K562 (cell line): ENCODE results near the gene UNC13A. TPM values are rescaled to one million over a fixed set of nuclear protein-coding genes. Genes with fewer than 3 reads are reported as not detected.

ENCODE experiments used
- CEBPG ChIP-seq, 3 experiments: fragments of 200-800 bp in 1 of 3; sonication (Bioruptor generic) in 1 of 3; sonication (generic) in 1 of 3; formaldehyde crosslinking in 1 of 3; IDR thresholded peaks in 2 of 3; conservative IDR thresholded peaks in 1 of 3; 2 replicates each; pipeline versions ENCODE4 v1.6.1 to v1.8.0; 2016 to 2022; ENCODE audit warnings: missing compliant biosample characterization in 2 of 3, missing genetic modification characterization in 2 of 3, mild to moderate bottlenecking in 1 of 3, missing genetic modification reagents in 1 of 3
- DNMT1 ChIP-seq: fragments of 450-650 bp; IDR thresholded peaks from 2 replicates; pipeline ENCODE4 v1.6.1; 2016; ENCODE audit warnings: antibody characterized with exemption, mild to moderate bottlenecking
- DPF2 ChIP-seq: fragments of 450-650 bp; IDR thresholded peaks from 2 replicates; pipeline ENCODE4 v1.6.1; 2016
- FOXJ2 ChIP-seq: fragments of 200-800 bp; sonication (Bioruptor generic); IDR thresholded peaks from 2 replicates; pipeline ENCODE4 v1.6.1; 2016; ENCODE audit warnings: missing genetic modification characterization, missing compliant biosample characterization
- HDAC6 ChIP-seq: IDR thresholded peaks from 2 replicates; pipeline ENCODE4 v1.6.1; 2012; ENCODE audit warnings: low read depth, mild to moderate bottlenecking, control low read depth, inconsistent platforms, low read length, moderate library complexity
- HMBOX1 ChIP-seq: sonication (generic); IDR thresholded peaks from 2 replicates; pipeline ENCODE4 v1.6.1; 2016
- KDM4B ChIP-seq, 2 experiments: fragments of 450-650 bp in 1 of 2; sonication (generic) in 1 of 2; IDR thresholded peaks; 2 replicates each; pipeline ENCODE4 v1.6.1; 2016 to 2017; ENCODE audit warnings: borderline replicate concordance in 2 of 2, antibody characterized with exemption in 1 of 2, low read depth in 1 of 2, mild to moderate bottlenecking in 1 of 2
- KHSRP ChIP-seq: fragments of 450-650 bp; IDR thresholded peaks from 2 replicates; pipeline ENCODE4 v1.6.1; 2017
- KLF16 ChIP-seq: IDR thresholded peaks from 2 replicates; pipeline ENCODE4 v1.6.1; 2016; ENCODE audit warnings: antibody characterized with exemption
- LCOR ChIP-seq: sonication (generic); formaldehyde crosslinking; IDR thresholded peaks from 2 replicates; pipeline ENCODE4 v1.8.0; 2022; ENCODE audit warnings: mild to moderate bottlenecking, missing genetic modification reagents
- NFIC ChIP-seq: fragments of 450-650 bp; IDR thresholded peaks from 2 replicates; pipeline ENCODE4 v1.6.1; 2017; ENCODE audit warnings: mild to moderate bottlenecking, inconsistent platforms
- POLR2A ChIP-seq: fragments of 450-650 bp; conservative IDR thresholded peaks from 2 replicates; pipeline ENCODE4 v1.6.1; 2016
- RBBP5 ChIP-seq: fragments of 200-600 bp; sonication (generic); IDR thresholded peaks from 2 replicates; pipeline ENCODE4 v1.6.1; 2012; ENCODE audit warnings: borderline replicate concordance, mild to moderate bottlenecking, low read length, control low read depth, inconsistent platforms; ENCODE audit not compliant: insufficient read depth, poor library complexity, severe bottlenecking
- SAFB ChIP-seq: fragments of 200-400 bp; formaldehyde crosslinking; IDR thresholded peaks from 2 replicates; pipeline ENCODE4 v1.6.1; 2017; ENCODE audit warnings: low read depth, low read length, borderline replicate concordance
- SPI1 ChIP-seq: IDR thresholded peaks from 2 replicates; pipeline ENCODE4 v1.6.1; 2011; ENCODE audit warnings: low read depth, low read length, control low read depth, borderline replicate concordance
- TAF1 ChIP-seq: IDR thresholded peaks from 2 replicates; pipeline ENCODE4 v1.6.1; 2011; ENCODE audit warnings: mild to moderate bottlenecking, low read length, moderate library complexity; ENCODE audit not compliant: insufficient read depth, control insufficient read depth, severe bottlenecking; ENCODE audit errors: extremely low read depth
- TCF15 ChIP-seq: fragments of 250-450 bp; sonication (Bioruptor Pico); IDR thresholded peaks from 2 replicates; pipeline ENCODE4 v1.8.0; 2022; ENCODE audit warnings: moderate library complexity, mild to moderate bottlenecking, inconsistent platforms
- TCF7 ChIP-seq: sonication (generic); IDR thresholded peaks from 2 replicates; pipeline ENCODE4 v1.6.1; 2016; ENCODE audit warnings: antibody characterized with exemption, borderline replicate concordance
- TEAD1 ChIP-seq, 2 experiments: fragments of 450-650 bp in 1 of 2; sonication (generic) in 1 of 2; formaldehyde crosslinking; IDR thresholded peaks; 2 replicates each; pipeline versions ENCODE4 v1.4.0 to v1.8.0; 2020 to 2022; ENCODE audit warnings: mild to moderate bottlenecking in 2 of 2, missing genetic modification reagents in 1 of 2
- TRIM24 ChIP-seq, 2 experiments: fragments of 450-650 bp; IDR thresholded peaks; 2 replicates each; pipeline ENCODE4 v1.6.1; 2016
- TSHZ1 ChIP-seq: fragments of 250-450 bp; sonication (Bioruptor Pico); IDR thresholded peaks from 2 replicates; pipeline ENCODE4 v1.4.0; 2020; ENCODE audit warnings: mild to moderate bottlenecking, moderate library complexity
- ZNF384 ChIP-seq: IDR thresholded peaks from 2 replicates; pipeline ENCODE4 v1.6.1; 2012; ENCODE audit warnings: low read depth, low read length, improper control_type of control experiment
- polyA plus RNA-seq, 8 experiments: library from polyadenylated mRNA; depleted of rRNA in 4 of 8; stranded (reverse) in 5 of 8; unstranded in 3 of 8; fragments of >200 nt; fragmentation: Nextera tagmentation in 2 of 8; fragmentation: Illumina TruSeq in 1 of 8; extraction: Ambion mirVana in 2 of 8; extraction: Trizol in 1 of 8; gene quantifications; 2 replicates each; pipeline versions ENCODE4 v1.2.1 to v1.2.3, GENCODE V29; 2011 to 2014; ENCODE audit warnings: inconsistent platforms in 1 of 8, missing spikeins in 1 of 8
- total RNA-seq, 7 experiments: library from RNA; depleted of rRNA in 6 of 7; stranded (reverse); fragments of >200 nt in 6 of 7; fragmentation: Illumina TruSeq in 2 of 7; extraction: Trizol in 2 of 7; gene quantifications; 2 replicates each; pipeline versions ENCODE4 v1.2.1 to v1.2.3, GENCODE V29; 2011 to 2021; ENCODE audit warnings: low replicate concordance in 1 of 7

Gene UNC13A
- total and polyA plus RNA-seq, 9 of the 15 experiments (the other 6 are each of a cell fraction or from before 2014, with no cell fraction given) = 0.03 to 1.0 (median 0.25) TPM

DNA sequence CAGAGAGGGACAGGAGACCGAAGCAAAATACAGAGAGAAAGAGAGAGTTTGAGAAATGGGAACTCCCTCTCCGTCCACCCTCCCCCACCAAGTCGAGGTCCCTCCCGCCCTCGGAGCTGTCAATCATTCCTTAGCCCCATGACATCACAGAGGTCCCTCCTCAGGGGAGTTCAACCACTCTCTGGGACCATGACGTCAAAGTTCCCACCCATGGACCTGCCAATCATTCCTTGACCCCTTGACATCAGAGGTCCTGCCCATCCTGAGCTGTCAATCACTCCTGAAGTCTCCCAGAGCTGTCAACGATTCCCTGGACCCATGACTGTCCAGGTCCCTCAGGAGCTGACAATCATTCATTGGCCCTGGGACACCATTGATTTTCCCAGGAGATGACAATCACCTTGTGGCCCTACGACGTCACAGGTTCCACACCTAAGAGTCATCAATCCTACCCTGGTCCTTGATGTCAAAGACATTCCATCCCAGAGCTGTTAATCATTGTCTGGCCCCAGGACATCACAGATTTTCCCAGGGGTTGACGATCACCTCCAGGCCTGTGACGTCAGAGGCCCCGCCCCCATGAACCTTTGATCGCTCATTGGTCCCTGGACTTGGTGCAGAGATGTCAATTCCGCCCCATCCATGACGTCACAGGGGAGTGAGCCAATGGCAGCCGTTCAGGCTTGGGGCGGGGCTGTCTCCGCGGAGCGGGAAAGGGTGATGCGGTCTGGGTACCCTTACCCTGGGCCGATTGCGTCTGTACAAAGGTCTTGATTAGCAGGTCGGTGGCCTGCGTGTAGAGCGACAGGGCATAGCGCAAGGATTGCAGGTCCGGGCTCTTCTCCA lies 71.0 kb downstream of the UNC13A start (continued):
- TF ChIP-seq TAF1 = peak; percentile 52
- TF ChIP-seq TCF15 (CRISPR knock-in tag) = no peak
- TF ChIP-seq POLR2A = no peak
- peak; percentile 69; the same call in 1 of the 2 replicates for TF ChIP-seq SPI1
- TF ChIP-seq NFIC = no peak
- TF ChIP-seq SAFB = no peak
- no peak for TF ChIP-seq TSHZ1 (CRISPR knock-in tag)
- 0 out of 2 replicates have a peak, but pooled peaks have one; percentile 16 for TF ChIP-seq DPF2
- TF ChIP-seq KLF16 = no peak
- no peak for TF ChIP-seq RBBP5
- no peak for TF ChIP-seq TCF7
- peak in 1 of 2 experiments; percentile 58; a peak in 1 of 4 replicates for TF ChIP-seq TEAD1 (CRISPR knock-in tag; IDR thresholded peaks at IDR 0.05)
- TF ChIP-seq FOXJ2 (tag) = no peak
- no peak for TF ChIP-seq KDM4B (IDR thresholded peaks at IDR 0.05; ENCODE audit: borderline replicate concordance in 2 of 2, low read depth in 1 of 2)
- TF ChIP-seq DNMT1 = no peak
- TF ChIP-seq TRIM24 (IDR thresholded peaks at IDR 0.05) = peak in 1 of 2 experiments; percentile 38; a peak in 1 of 4 replicates
- no peak for TF ChIP-seq HDAC6
- no peak for TF ChIP-seq LCOR (CRISPR knock-in tag)
- TF ChIP-seq HMBOX1 = no peak
- TF ChIP-seq CEBPG (CRISPR knock-in tag; IDR thresholded peaks at IDR 0.05) = peak; percentile 48
- TF ChIP-seq CEBPG (tag; conservative IDR thresholded peaks at IDR 0.05 in 1 of 2, IDR thresholded peaks at IDR 0.05 in 1 of 2) = no peak
- peak; percentile 97 for TF ChIP-seq KHSRP
- TF ChIP-seq ZNF384 = no peak
